ENCODE data around the gene NUP93.

NUP93 gene

DNA sequence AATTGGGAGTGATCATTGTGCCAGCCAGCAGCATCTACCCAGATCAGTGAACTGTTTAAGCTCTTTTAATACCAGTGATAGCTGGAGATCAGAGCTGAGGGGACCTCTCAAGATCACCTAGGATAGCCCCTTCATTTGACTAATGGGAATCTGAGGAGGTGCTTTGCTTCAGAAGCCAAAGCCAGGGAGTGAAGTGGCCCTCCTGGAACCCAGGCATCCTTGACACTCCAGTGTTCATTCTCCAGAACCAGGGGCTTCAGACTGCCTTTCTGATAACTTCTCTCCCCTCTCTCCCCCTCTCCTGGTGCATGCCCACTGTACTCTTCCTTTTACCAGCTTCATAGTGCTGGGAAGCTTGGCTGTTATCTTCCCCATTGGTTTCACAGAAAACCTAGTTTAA, 87.1 kb downstream of the NUP93 start:
- DNase-seq (ENCODE audit: low read depth in 3 of 3) = no peak

DNA sequence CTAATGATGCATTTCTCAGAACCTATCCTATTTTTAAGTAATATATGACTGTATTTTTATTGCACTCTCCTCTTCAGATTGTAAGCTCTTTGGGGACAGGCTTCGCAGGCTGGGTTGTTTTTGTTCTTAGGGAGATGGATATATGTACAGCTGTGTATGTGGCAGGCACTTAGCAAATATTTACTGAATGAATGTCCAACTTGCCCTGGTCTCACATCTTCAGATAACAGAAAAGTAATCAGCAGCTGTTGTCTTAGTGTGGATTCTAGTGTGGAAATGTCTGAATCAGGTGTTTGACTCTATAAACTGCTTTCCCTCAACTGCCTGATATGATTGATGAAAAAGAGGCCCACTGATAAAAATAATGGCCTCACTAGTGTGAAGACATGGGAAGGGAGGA, 88.0 kb downstream of the NUP93 start:
- DNase-seq (ENCODE audit: low read depth in 3 of 3) = no peak

DNA sequence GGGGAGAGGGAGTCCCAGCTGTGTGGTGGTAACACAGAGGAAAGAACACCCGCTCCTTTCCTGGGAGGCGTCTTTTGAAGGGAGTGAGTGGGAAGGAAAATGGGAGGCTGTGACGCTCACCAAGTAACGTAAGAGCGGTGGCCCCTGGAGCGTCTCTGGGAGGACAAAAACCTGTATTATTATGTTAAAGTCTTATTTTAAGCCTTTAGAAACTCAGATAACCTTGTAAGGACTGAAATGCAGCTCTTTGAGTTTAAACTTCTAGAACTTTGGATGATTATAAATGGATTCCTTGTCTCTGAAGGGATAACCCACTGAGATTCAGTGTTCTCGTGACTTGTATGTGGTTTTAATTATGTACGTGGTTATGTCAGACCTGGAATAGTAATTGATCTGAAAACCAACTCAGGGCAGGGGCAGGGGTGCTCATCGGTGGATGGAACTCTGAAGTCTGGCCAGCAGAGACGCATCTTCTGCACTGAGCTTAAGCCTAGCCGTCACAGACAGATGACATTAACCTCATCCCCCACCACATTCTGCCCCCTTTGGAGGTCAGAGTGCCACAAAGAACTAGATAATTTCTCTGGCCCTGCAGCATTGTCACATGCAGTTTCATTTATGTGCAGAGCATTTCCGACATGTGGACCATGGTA, 93.3 kb downstream of the NUP93 start:
- no peak for DNase-seq (ENCODE audit: low read depth in 3 of 3)

DNA sequence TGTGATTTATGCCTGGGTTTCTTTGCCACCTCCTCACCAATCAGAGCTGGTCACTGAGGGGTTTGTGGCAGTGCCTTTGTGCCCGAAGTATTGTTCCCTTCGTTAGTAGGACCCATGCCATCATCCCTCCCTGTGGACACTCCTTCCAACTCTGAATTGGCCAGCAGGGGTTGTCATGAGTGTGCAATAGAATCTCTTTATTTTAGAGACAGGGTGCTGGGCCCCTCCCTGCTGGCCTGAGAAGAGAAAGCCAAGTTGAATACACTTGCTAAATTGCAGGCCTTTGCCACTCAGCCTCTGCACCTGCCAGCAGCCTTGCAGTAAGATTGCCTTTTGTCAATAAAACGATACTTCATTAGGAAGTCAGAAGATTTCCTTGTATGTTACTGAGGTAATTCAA, 94.4 kb downstream of the NUP93 start:
- no peak for DNase-seq (ENCODE audit: low read depth in 3 of 3)

DNA sequence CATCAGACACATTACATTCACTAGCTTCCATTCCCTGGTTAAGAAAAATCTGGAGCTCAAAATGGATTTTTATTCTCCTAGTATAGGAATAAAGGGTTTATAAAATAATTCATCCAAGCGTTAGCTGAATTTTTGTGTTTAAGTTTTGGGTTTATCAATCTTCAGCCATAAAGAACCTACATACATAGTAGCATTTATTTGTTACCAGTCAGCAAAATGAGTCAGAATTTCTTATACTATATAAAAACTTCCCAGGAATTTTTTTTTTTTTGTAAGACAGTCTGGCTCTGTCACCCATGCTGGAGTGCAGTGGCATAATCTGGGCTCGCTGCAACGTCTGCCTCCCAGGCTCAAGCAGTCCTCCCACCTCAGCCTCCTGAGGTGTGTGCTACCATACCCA, 94.9 kb downstream of the NUP93 start:
- no peak for DNase-seq (ENCODE audit: low read depth in 3 of 3)

DNA sequence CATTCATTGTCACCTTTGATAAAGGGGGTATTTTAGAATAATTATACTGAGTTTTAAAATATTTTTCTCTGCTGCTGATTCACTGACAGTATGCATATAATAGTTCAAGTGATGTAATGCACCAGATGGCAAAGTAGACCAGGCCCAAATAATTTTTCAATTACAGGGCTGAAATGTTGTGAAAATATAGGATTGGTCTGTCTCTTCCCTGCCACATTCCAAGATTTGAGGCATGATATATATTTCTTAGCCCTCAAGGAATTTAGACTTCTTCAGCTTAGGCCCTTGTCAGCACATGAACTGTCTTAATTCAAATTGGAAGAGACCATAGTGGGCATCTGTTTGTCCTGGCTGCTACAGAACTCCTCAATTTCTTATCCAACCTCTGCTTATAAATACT, 95.9 kb downstream of the NUP93 start:
- DNase-seq (ENCODE audit: low read depth in 3 of 3) = no peak

DNA sequence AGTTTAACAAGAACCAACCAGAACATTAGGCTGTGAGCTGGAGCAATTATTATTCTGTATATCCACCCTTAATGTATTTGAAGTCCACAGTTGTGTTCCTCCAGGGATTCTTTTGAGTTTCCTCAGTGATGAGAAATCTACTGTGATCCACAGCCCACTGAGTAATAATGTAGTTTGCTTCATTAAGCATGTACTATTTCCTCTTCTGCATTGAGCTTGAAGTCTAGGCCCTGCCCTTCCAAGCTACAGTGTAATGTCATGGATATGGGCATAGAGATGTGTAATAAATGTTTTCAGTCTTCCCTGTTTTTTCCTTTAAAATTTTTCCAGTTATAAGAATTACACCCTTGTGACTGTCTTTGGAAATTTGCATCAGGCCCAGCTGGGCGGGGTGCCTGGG, 98.7 kb downstream of the NUP93 start:
- DNase-seq (ENCODE audit: low read depth in 3 of 3) = no peak

DNA sequence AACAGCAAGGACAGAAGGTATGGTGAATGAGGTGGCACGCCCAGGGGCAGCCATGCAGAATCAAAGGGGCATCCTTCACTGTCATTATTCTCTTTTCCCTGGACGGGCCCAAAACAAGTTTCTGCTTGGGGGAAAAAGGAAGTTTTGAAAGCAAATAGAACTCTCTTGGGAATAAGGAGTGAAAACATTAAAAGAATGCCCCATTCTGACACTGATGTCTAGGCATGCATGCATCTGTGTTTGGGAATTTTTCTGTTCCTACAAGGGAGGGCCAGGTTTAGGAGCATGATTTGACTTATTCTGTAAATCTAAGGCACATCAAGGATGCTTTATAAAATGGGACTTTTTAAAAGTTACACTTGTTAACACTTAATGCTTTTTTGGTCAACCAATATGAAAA, 100.7 kb downstream of the NUP93 start:
- DNase-seq (ENCODE audit: low read depth in 3 of 3) = no peak

DNA sequence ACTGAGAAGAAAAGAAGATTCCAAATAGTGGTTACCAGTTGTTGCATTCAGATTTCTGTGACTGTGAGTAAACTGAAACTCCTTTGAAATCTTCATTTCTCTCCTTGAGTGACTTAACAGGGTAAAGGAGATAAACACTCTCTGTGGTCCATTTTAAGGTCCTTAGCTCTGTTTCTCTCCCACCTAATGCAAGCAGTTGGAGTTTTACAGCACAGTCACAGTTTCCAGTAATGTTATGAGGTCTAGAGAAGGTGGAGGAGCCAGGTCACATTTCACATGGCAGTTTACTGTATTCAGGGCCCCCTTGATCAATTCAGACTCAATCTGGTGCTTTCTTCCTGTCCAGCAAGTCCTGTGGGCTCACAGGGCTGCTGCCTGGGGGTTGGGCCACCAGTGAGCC, 102.8 kb downstream of the NUP93 start:
- DNase-seq (ENCODE audit: low read depth in 3 of 3) = no peak

DNA sequence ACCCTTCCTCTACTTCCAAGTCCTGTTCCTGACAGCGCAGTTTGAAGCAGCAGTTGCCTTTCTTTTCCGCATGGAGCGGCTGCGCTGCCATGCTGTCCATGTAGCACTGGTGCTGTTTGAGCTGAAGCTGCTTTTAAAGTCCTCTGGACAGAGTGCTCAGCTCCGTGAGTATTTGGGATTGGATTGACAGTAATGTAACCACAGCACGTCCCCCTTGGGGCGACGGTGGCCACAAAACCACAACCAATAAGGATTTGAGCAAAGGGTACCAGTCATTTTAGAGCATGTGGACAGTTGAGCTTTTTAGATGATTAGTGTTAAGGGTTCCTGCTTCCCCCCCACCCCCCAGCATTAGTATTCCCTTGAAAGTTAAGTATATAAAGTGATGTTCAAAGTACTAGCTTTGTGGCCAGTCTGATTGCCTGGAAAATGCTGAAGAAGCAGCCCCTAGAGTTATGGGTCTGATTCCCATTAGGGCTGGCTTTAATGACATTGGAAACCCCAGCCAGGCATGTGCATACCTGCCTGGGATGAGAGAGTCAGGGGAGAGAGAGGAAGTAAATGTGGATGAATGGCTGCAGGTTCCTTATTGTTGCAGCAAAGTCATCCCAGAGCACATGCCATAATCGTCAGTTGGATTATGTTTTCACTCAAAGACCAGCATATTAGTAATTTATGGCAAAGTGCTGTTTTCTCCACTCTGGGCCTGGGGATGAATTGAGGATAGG, 103.5 kb downstream of the NUP93 start:
- DNase-seq (ENCODE audit: low read depth in 3 of 3) = no peak

DNA sequence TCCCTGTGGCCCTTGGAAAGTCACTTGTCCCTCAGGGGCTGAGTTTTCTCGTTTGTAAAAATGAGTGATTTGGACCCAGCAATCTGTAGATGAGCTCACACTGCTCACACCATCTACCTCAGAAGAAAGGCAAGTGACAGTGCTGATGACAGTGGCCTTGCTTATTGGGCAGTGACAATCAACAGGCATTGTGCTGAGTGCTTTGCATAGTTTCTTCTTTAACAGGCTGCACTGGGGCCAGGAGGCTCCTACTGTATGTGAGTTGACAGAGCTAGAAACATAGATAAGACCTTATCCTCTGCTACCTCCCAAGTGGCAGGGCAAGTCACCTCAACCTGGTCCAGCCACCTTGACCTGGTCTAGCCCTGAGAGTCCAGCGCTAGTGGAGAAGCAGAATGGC, 105.4 kb downstream of the NUP93 start:
- DNase-seq (ENCODE audit: low read depth in 3 of 3) = no peak

DNA sequence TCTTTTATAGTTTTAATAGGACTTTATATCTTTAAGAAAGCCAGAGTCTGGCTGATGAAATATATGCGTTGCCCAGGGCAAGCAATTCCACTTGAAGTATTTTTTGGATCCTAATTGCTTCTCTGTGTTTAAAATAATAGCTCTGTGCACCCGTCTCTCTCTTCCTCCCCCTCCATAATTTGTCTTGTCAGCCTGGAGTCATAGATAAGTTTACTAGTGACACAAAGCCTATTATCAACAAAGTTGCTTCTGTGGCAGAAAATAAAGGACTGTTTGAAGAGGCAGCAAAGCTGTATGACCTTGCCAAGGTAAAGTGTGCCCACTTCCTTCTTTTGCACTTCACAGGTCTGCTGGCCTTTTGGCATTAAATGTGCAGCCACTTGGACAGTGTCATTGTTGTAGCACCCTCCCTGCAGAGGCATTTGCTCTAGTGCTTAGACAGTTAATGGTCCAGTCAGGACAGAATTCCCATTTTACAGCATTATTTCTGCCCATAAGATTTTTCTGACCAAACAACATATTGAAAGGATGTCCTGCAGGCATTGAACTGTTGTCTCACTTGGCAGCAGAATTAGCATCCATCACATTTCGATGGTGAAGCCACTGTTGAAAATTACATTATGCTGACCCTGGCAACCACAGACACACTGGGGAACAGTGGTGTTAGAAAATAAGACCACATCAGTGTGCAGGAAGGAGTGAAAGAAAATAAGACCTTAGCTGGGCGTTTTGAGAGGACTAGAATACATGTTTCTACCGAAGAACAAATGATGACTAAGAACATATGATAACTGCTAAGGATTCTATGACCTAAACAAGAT, 106.7 kb downstream of the NUP93 start:
- DNase-seq (ENCODE audit: low read depth in 3 of 3) = no peak

DNA sequence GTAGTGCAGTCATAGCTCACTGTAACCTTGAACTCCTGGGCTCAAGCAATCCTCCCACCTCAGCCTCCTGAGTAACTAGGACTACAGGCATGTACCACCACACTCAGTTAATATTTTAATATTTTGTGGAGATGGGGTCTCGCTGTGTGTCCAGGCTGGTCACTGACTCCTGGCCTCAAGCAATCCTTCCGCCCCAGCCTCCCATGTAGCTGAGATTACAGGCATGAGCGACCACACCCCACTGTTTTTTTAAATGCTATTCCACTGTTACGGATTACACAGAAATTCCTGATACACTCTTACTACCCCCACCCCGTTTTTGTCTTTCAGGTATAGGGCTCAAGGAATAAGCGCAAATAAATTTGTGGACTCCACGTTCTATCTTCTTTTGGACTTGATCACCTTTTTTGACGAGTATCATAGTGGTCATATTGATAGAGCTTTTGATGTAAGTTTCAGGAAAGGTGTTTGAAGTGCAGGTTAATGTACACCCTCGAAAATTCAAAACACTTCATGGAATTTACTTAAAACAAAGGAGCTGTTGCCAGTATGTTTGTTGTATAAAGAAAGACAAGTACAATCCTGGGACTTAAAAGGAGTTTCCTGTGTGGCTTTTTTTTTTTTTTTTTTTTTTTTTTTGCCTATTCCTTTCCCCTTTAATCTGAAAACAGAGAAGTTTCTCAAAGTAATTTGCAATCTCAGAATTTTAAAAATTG, 108.9 kb downstream of the NUP93 start:
- no peak for DNase-seq (ENCODE audit: low read depth in 3 of 3)

DNA sequence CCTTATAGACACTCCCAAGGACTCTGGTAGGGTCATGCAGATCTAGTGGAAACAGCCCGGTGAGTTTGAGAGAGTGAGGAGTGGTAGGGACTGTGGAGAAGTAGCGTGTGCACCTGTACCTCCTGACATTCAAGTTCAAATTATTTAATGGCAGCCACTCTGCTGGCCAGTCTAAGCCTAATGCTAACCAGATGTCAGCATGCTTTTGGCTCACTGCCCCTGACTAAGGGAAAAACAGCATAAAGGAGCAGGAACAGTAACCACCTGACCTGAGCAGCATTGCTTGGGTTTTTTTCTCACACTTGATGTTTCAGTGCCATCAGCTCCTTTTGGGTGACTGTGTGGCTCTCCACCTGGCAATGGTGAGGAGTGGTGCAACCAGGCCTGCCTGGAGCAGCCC, 111.3 kb downstream of the NUP93 start:
- DNase-seq (ENCODE audit: low read depth in 3 of 3) = no peak

DNA sequence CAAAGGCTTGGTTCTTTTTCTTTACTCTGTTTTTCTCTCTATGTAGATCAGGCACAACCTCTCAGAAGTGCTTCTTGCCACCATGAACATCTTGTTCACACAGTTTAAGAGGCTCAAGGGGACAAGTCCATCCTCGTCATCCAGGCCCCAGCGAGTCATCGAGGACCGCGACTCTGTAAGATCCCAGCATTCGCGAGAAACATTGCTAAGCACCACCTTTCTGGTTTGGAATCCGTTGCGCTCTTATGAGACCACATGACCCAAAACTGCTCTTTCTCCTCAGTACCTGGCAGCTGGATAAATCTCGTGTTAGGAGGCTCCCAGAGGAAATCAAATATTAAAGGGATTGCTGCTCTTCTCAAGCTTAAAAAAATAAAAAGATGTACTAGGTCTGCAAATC, 111.7 kb downstream of the NUP93 start:
- no peak for DNase-seq (ENCODE audit: low read depth in 3 of 3)

DNA sequence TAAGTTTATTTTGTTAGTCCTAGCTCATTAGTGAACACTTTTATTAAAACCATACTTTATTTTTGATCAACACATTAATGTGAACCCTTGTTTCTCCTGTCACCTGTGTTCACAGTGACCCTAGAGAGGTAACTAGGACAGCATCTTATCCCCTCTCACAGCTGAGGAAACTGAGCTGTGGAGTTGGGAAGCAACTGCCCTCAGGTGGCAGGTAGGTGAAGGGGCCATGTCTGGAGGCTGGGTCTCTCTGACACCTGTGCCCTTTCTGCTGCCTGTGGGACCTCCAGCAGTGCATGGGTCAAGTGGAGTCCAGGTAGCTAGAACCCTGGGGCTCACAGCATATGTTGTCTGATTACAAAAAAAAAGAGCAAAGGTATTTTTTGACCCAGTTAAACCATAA, 112.2 kb downstream of the NUP93 start:
- no peak for DNase-seq (ENCODE audit: low read depth in 3 of 3)

DNA sequence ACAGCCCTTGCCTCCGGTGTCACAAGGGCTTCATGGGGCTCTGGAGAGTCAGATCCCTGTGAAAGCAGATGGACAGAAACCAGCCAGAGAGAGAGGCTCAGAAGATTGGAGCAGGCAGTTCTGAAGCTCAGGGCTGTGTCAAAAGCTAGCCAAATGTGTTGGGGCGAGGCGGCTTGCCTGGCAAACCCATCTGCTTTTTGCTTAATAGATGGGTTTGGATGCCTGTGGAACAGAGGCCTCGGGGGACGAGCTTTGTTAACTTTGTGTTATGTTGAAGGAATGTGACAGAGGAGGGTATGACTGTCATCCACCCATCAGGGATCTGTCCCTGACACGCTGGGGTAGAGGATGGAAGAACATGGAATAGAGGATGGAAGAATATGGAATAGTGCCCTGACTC, 114.1 kb downstream of the NUP93 start:
- no peak for DNase-seq (ENCODE audit: low read depth in 3 of 3)

DNA sequence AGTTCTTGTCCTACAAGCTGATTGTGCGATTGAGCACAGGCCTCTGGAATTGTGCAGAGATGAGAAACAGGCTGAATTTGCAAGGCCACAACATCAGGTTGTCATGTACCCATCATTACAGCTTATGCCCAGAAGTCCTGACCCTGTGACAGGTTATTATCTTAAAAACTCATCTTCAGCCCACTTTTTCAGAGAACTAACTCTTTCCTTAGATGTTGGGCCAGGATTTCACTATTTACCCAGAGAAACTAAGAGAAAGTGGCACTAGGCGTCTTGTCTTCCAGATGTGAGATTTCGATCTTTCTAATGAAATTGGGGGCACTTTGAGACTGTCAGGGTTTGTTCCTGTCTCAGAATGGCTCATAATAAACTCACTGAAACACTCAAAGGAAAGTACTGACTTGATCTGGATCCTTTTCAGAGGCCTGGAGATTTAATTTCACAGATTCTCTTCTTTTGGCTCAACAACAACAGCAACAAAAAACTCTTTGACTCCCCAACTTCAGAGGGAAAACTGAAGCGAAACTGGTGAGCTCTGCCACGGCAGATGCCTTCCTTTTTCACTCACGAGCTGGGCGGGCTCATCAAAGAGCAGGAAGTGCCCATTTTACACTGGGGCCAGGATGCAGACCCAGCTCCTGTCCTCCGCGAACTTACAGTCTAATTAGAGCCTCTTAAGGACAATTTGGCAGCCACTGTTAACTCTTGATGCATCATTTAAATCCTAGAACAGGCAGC, 117.4 kb downstream of the NUP93 start:
- DNase-seq (ENCODE audit: low read depth in 3 of 3) = no peak

DNA sequence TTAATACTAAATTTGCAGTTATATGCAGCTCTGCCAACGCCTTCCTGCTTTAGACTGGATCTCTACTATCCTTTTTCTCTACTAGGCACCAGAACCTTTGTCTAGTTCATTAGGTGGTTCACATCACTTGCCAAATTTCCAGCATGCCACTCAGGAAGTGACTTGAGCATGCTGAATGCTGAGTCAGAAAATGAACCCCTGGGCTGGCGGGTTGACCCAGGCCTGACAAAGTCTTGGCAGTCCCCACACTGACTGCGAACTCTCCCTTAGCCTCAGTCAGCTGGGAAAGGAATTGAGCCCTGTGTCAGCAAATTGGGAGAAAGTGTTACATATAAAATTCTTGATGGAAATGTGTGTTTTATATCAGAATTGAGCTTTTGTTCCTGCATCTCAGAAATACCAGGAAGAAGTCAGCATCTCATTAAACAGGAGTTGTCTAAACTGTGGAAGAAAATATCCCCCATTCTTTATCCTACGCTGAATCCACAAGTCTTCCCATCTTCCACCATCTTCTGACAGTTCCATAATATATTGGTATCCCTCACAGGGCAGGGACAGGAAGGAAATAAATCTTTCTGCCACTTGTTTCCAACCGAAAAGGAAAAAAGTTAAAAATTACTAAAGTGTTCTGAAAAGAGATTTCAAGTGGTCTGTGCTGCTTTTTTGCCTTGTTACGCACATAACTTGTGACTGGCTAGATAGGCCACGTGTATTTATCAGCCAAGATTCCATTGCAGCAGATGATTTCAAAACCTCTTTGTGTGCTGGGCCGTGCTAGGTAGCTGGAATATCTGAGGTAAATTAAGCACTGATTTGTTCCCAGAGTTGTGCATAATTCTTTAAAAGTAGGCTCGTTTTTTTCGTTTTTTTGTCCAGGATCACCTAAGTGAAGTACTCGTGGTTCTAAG, 118.4 kb downstream of the NUP93 start:
- no peak for DNase-seq (ENCODE audit: low read depth in 3 of 3)

DNA sequence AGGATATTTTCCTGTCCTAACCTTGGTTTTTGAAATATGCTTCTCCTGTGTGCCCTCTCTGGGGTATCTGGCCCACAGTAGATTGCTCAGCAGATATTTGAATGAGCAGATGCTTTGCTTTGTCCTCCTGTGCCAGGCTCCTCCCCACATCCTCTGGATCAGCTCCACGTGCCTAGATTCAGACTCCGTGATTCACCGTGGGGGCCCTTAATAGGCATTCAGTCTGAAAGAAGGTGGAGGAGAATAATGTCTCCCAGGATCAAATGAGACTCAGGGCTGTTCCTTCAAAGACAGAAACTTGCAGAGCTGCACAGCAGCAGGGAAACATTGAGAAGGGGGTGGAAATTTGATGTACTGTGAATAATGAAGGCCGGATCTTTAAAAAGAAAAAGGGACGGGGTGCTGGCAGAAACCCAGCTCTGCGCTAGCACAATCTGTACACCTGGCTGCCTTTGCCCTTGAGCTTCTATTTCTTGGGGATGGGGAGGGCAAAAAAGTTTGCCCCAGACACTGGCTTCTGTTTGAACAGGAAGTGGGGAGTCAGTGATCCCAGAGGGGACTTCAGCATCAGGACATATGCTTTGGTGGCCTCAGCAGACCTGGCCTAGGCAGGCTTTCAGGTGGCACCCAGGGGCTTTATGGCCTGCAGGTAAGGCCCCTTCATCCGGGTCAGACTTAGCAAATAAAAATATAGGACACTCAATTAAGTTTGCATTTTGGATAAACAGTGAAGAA, 119.2 kb downstream of the NUP93 start:
- DNase-seq (ENCODE audit: low read depth in 3 of 3) = no peak
